Fibroblast of mammary gland (primary cell): ENCODE measurements around the gene TRNP1.
A peak's percentile ranks its signal among the peaks of the same experiment; 100 is the strongest.

ENCODE experiments used
- DNase-seq: peaks from one replicate; pipeline ENCODE4 v3.0.0-alpha.2; 2010; ENCODE audit warnings: low read depth
- H3K4me3 ChIP-seq: 2 replicates; pipeline ENCODE4 v1.5.1; 2011; ENCODE audit warnings: low read depth, mild to moderate bottlenecking, low read length, moderate library complexity; ENCODE audit not compliant: control insufficient read depth
- TF ChIP-seq, protein P1 (sequence below): conservative IDR thresholded peaks from 2 replicates; pipeline ENCODE4 v1.5.1; 2011; ENCODE audit warnings: low read depth, low read length, inconsistent platforms; ENCODE audit not compliant: control insufficient read depth, insufficient read depth

Gene TRNP1

DNA sequence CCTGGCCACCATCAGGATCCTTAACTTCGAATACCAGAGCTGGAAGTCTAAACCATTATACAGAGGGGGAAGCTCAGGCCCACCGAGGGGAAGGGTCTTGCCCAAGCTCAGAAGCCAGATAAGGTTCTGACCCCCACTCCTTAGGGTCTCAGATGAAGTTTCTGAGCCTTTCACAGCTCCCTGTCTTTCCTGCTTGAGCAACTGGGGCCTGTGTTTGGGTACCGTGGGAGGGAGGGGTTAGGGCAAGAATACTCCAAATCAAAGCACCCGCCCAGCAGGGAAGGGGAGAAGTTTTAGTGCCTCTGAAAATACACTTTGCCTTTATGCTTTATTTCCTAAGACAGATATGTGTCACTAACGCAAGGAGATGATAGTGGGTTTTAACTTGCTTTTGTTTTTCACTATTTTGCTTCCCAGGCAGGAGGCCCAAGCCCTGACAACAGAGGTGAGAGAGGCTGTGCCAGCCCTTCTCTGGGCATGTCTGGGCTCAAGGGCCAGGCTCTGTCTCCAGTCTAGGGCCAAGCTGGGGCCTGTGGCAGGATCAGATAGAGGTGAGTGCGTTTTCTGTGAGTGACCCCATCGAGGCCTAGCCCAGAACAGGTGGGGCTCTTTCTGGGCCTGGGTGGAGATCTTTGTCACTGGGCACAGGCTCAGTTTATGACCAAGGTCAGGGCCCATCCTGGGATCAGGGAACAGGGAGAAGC, 39.7 kb downstream of the TRNP1 start:
- no peak for DNase-seq
- TF ChIP-seq, protein P1, sequence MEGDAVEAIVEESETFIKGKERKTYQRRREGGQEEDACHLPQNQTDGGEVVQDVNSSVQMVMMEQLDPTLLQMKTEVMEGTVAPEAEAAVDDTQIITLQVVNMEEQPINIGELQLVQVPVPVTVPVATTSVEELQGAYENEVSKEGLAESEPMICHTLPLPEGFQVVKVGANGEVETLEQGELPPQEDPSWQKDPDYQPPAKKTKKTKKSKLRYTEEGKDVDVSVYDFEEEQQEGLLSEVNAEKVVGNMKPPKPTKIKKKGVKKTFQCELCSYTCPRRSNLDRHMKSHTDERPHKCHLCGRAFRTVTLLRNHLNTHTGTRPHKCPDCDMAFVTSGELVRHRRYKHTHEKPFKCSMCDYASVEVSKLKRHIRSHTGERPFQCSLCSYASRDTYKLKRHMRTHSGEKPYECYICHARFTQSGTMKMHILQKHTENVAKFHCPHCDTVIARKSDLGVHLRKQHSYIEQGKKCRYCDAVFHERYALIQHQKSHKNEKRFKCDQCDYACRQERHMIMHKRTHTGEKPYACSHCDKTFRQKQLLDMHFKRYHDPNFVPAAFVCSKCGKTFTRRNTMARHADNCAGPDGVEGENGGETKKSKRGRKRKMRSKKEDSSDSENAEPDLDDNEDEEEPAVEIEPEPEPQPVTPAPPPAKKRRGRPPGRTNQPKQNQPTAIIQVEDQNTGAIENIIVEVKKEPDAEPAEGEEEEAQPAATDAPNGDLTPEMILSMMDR, result no peak
- no peak overlapping the region for H3K4me3 ChIP-seq

- H3K4me3 ChIP-seq, result no peak overlapping the region
- no peak for DNase-seq
- TF ChIP-seq, protein P1, result no peak
Observed at GRCh38 chr1:27035344-27035743, 41.9 kb downstream of the TRNP1 start.

DNA sequence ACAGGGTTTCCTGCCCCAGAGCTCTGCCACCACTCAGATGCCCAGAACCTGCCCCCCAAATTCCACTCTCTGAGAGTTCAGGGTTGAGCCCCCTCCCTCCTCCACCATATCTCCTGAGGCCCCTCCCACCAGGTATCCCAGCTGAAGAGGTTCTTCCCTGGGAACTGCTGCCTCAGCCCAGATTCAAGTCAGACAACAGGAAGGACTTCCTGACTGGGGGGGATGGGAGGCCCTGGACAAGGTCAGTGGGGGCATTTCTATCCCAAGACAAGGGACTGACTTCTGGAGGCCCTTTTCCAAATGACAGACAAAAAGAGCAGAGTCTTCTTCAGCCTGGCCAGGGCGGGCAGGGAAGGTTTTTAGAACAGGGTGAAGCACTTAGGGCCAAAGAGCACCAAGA, 43.2 kb downstream of the TRNP1 start:
- H3K4me3 ChIP-seq, result no peak overlapping the region
- TF ChIP-seq, protein P1, result no peak
- DNase-seq, result no peak

- no peak overlapping the region for H3K4me3 ChIP-seq
- DNase-seq, result no peak
- TF ChIP-seq, protein P1, result no peak
Observed at GRCh38 chr1:27037518-27037917, 44.0 kb downstream of the TRNP1 start.

DNA sequence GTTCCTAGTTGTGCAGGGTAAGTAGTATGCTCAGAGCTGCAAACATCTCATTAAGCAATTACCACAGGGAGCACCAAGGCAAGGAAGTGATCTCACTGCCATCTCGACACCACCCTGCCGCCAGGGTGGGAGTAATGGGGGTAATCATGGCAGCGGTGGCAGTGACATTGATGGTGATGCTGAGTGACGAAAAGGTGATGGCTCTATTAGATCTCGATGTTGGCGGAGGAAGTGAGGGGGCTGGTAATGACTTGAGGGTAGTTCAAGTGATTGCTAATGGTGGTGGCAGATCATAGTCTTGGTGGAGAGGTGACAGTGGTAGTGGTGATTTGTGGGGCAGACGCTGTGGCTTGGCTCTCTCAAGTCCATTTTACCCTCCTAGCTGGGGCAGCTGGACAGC, 44.5 kb downstream of the TRNP1 start:
- H3K4me3 ChIP-seq, result no peak overlapping the region
- TF ChIP-seq, protein P1, result no peak
- no peak for DNase-seq

GRCh38 chr1:27042670-27043069, 49.2 kb downstream of the TRNP1 start:
- TF ChIP-seq, protein P1, result no peak

GRCh38 chr1:27044613-27045151, 51.2 kb downstream of the TRNP1 start:
- H3K4me3 ChIP-seq, result no peak overlapping the region
- TF ChIP-seq, protein P1, result peak; percentile 98
- DNase-seq, result peak; percentile 73

More at GRCh38 chr1:27042670-27043069, 49.2 kb downstream of the TRNP1 start:
- DNase-seq, result no peak
- no peak overlapping the region for H3K4me3 ChIP-seq
